Dendritic cell treated with granulocyte-macrophage colony-stimulating factor and Interleukin-4, amounts not matched to agents 40 ng/mL and 50 ng/mL, for 4 days (primary cell): ENCODE measurements around the gene PTPRN2.

ENCODE experiments used
- H3K27ac Mint-ChIP-seq: one replicate; pipeline ENCODE4 v1.8.0; 2022; ENCODE audit warnings: mild to moderate bottlenecking, mixed read lengths
- H3K27me3 Mint-ChIP-seq: one replicate; pipeline ENCODE4 v1.8.0; 2022; ENCODE audit warnings: mild to moderate bottlenecking, mixed read lengths
- H3K36me3 Mint-ChIP-seq: one replicate; pipeline ENCODE4 v1.8.0; 2022; ENCODE audit warnings: low read depth, mixed read lengths
- H3K4me1 Mint-ChIP-seq: one replicate; pipeline ENCODE4 v1.8.0; 2022; ENCODE audit warnings: low read depth, mixed read lengths
- H3K4me3 Mint-ChIP-seq: one replicate; pipeline ENCODE4 v1.8.0; 2022; ENCODE audit warnings: mild to moderate bottlenecking, moderate library complexity, mixed read lengths
- H3K9me3 Mint-ChIP-seq: one replicate; pipeline ENCODE4 v1.8.0; 2022; ENCODE audit warnings: mixed read lengths
- intact Hi-C: fragments of 100-400 bp; cut with micrococcal nuclease; formaldehyde crosslinking; loops from one replicate; pipeline ENCODE4 v1.15.0; 2022

PTPRN2 gene

DNA sequence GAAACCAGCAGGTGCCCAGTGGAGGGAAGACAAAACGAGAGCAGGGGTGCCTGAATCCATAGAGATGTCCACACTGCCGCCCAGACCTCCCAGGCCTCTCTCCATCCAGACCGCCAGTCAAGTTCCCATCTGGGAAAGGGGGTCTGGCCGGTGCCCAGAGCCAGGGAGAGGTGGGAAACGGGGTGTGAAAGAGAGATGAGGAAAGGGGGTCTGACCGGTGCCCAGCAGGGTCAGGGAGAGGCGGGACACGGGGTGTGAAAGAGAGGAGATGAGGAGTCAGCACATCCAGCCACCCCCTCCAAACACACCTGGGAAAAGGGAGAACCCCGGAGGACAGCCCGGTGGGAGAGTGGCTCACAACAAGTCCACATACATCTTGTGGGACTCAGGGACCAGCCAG is 185.8 kb downstream of the PTPRN2 start:
- no peaks in the 10 kb centered on the region for H3K36me3 Mint-ChIP-seq
- H3K9me3 Mint-ChIP-seq = peaks cover 14% of the 10 kb centered on the region
- H3K4me3 Mint-ChIP-seq = no peak overlapping the region
- no peak overlapping the region for H3K27ac Mint-ChIP-seq
- intact Hi-C loops = no loop called here
- no peaks in the 10 kb centered on the region for H3K4me1 Mint-ChIP-seq
- no peaks in the 10 kb centered on the region for H3K27me3 Mint-ChIP-seq

DNA sequence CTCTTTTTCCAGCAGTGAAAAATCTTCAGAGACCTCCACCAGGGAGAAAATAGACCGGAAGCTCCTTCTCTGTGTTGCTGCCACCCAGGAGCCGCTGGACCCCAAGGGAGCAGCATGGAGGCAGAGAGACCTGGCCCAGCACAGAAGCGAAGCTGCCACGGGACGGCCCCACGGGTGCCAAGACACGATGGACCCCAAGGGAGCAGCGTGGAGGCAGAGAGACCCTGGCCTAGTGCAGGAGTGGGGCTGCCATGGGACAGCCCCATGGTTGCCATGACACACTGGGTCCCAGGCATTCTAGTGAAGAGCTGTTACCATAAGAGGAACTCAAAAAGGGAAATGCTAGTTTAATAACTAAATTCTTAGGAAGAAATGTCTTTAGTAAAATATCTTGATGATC is 186.3 kb downstream of the PTPRN2 start:
- Mint-ChIP-seq H3K36me3 (no peaks in the 10 kb centered on the region), H3K4me1 (no peaks in the 10 kb centered on the region), H3K27me3 (no peaks in the 10 kb centered on the region), H3K9me3 (peaks cover 14% of the 10 kb centered on the region), H3K27ac (no peak overlapping the region), H3K4me3 (no peak overlapping the region)
- intact Hi-C loops = no loop called here

DNA sequence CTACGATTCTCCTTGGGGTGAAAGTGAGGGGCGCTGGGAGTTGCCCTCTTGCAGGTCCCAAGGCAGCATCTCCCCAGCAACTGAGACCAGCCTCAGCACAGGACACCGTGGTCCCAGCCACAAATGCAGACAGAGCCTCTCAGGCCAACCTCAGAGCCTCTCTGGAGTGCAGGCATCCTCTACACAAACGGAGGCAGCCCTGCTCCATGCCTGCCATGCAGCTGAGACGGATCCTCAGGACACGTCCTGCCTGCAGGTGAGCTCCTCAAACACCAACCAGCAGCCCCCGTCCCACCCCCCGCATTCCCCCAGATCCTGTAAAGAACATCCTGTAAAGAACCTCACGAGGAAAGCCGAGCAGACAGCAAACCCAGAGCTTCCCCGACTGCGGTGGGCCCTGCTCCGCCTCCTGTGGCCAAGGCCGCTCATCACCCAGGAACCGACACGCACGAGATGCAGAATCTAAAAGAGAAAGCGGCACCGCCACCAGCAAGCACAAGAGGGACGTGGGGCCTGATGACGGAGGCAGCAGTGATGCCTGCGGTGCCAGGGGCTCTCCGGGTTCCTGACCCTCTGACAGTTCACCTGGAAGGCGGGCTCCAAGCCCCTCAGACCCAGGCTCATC is 186.9 kb downstream of the PTPRN2 start:
- no peaks in the 10 kb centered on the region for H3K36me3 Mint-ChIP-seq
- H3K27ac Mint-ChIP-seq = no peak overlapping the region
- H3K27me3 Mint-ChIP-seq = no peaks in the 10 kb centered on the region
- no peak overlapping the region for H3K4me3 Mint-ChIP-seq
- intact Hi-C loops = no loop called here
- H3K9me3 Mint-ChIP-seq = peaks cover 14% of the 10 kb centered on the region
- no peaks in the 10 kb centered on the region for H3K4me1 Mint-ChIP-seq

DNA sequence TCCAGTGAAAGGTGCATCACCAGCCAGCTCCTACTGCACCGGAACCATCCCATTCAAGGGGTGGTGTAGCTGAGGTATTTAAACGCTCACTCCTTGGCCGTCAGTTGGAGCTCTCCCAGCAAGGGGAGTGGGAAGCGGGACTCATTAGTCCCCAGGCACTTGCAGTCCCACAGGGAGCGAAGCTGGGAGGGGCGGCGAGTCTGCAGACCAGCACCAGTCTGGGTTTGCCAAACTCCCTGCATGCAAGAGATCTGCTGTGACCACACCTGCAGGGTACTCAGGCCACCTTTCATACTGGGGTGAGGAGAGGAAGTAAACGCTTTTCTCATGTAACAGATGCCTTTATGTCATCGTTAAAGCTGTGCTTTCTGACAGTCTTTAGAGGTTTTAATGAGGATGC is 187.9 kb downstream of the PTPRN2 start:
- intact Hi-C loops = no loop called here
- no peak overlapping the region for H3K4me3 Mint-ChIP-seq
- peaks cover 14% of the 10 kb centered on the region for H3K9me3 Mint-ChIP-seq

DNA sequence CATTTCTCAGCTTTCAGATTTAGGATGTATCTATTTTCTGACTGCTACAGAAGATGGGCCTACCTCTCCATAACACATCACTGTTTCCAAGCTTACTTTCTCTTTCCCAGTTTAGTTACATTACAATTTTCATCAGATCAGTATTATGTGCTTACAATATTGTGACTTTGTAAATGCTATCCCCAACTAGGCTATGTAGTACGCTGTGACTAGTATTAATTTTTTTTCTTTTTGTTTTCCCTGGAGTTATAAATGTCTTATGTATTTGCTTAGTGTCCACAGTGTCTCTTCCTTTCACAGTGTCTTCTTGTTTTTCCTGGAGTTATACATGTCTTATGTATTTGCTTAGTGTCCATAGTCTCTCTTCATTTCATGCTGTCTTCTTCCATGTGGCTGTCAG is 188.9 kb downstream of the PTPRN2 start:
- Mint-ChIP-seq H3K36me3 (no peaks in the 10 kb centered on the region), H3K4me3 (no peak overlapping the region), H3K27me3 (no peaks in the 10 kb centered on the region), H3K27ac (no peak overlapping the region), H3K9me3 (peaks cover 14% of the 10 kb centered on the region), H3K4me1 (no peaks in the 10 kb centered on the region)
- intact Hi-C loops = no loop called here

More for the DNA sequence above, 187.9 kb downstream of the PTPRN2 start:
- Mint-ChIP-seq H3K27ac (no peak overlapping the region), H3K27me3 (no peaks in the 10 kb centered on the region), H3K36me3 (no peaks in the 10 kb centered on the region), H3K4me1 (no peaks in the 10 kb centered on the region)

DNA sequence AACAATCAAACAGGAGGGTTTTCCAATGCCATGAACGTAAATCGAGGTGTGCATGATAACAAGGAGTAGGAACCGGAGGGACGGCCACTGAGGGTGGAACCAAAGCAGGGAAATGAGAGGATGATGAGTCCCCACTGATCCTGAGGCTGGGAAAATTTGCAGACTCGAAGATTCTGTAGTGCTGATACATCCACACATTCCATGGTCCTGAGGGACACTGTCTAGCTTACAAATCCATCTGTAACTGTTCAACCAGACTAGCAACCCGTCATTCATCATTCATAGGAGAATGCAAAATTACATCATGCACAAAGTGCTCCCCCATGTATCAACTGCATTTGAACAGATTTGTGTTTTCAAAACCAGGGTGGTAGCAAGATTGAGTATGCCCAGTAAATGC is 189.7 kb downstream of the PTPRN2 start:
- no peaks in the 10 kb centered on the region for H3K27me3 Mint-ChIP-seq
- H3K36me3 Mint-ChIP-seq = no peaks in the 10 kb centered on the region
- H3K9me3 Mint-ChIP-seq = peaks cover 14% of the 10 kb centered on the region
- intact Hi-C loops = no loop called here
- no peaks in the 10 kb centered on the region for H3K4me1 Mint-ChIP-seq
- H3K27ac Mint-ChIP-seq = no peak overlapping the region
- H3K4me3 Mint-ChIP-seq = no peak overlapping the region

DNA sequence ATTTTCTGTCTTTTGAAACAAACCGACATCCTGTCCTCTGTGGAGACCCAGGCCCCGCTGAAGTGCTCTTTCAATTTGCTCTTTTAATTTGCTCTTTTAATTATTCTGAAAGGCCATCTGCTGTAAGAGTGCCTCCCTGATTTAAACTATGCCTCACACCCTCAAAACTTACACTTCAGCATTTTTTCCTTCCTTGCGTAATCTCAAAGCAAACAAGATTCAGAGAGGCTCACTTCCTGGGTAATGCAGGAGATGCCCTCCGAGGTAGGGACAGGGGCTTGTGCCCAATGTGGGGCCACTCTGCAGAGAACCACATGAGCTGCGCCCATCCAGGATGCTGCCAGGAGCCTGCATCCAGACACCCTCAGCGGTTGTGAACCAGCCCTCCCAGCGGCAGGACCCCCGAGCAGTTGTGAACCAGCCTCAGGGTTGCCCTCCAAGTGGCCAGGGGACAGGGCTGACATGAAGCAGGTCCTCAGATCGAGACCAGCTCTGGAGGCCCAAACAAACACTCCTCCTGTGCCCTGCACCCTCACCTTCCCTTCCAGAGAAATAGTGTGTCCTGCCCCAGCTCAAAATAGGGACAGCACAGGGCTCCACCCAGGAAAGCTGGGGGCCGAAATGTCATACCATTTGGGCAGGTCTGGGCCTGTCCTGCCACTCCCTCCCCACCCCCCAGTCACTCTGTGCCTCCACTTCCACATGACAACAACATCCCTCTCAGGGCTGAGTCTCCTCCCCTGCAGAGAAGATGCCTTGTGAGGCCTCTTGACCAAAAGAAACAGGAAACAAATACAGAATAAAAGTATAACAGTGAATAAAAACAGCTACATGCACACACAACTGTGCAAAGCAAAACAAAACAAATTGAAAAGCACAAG is 190.4 kb downstream of the PTPRN2 start:
- intact Hi-C loops = no loop called here
- Mint-ChIP-seq H3K36me3 (no peaks in the 10 kb centered on the region), H3K27me3 (no peaks in the 10 kb centered on the region), H3K4me1 (no peaks in the 10 kb centered on the region), H3K4me3 (no peak overlapping the region), H3K27ac (no peak overlapping the region), H3K9me3 (peaks cover 14% of the 10 kb centered on the region)

DNA sequence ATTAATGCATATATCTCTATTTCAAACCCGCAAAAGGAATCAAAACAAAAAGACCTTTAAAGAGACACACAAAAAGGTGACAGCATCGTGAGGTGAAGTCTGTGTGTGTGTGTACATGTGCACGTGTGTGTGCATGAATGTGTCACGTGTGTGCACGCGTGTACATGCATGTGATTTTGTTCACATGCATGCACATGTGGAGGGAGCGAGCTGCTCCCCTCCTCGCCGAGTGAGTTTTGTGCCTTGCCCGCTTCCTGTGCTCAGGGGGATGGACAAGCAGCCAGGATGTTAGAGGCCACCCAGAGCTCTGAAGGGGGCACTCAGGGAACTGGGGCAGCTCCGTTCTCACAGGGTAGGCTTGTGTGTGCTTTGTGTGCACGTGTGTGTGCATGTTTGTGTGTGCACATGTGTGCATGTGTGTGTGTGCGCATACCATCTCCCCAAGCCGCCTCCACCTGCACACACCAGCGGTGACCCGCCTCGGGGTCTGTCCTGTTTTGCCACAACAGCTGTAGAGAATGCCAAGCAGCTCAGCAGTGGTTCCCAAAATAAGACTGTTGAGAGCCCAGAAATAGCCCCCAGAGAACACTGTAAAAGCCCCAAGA is 191.2 kb downstream of the PTPRN2 start:
- no peaks in the 10 kb centered on the region for H3K27me3 Mint-ChIP-seq
- H3K9me3 Mint-ChIP-seq = peaks cover 14% of the 10 kb centered on the region
- no peak overlapping the region for H3K27ac Mint-ChIP-seq
- no peak overlapping the region for H3K4me3 Mint-ChIP-seq
- no peaks in the 10 kb centered on the region for H3K4me1 Mint-ChIP-seq
- intact Hi-C loops = no loop called here
- H3K36me3 Mint-ChIP-seq = no peaks in the 10 kb centered on the region

DNA sequence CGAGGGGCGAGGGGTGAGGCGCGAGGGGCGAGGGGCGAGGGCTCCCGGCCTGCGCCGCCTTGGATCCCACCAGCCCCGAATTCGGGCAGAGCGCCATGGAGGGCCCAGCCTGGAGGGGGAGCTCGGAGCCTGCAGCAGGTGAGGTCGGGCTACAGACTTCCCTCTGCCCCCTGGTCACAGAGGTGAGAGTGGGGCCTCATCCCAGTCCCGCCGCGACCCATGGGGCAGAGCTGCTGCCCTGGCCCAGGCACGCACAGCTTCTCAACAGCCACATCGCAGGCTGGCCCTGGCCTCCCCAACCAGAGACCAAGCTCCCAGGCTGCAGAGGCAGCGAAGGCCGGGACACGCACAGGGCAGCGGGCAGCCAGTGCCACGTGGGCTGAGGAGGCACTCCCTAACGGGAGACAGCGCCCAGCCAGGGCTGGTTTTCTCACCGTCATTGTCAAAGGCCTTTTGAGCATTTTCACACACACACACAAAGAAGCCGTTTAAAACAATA is 191.8 kb downstream of the PTPRN2 start:
- Mint-ChIP-seq H3K36me3 (no peaks in the 10 kb centered on the region), H3K4me3 (no peak overlapping the region), H3K27me3 (no peaks in the 10 kb centered on the region), H3K4me1 (no peaks in the 10 kb centered on the region), H3K9me3 (peaks cover 14% of the 10 kb centered on the region), H3K27ac (no peak overlapping the region)
- intact Hi-C loops = no loop called here

DNA sequence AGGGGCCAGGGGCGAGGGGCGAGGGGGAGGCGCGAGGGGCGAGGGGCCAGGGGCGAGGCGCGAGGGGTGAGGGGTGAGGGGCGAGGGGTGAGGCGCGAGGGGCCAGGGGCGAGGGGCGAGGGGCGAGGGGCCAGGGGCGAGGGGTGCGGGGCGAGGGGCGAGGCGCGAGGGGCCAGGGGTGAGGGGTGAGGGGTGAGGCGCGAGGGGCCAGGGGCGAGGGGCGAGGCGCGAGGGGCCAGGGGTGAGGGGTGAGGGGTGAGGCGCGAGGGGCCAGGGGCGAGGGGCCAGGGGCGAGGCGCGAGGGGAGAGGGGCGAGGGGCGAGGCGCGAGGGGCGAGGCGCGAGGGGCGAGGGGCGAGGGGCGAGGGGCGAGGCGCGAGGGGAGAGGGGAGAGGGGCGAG is 192.3 kb downstream of the PTPRN2 start:
- Mint-ChIP-seq H3K27ac (no peak overlapping the region), H3K36me3 (no peaks in the 10 kb centered on the region), H3K9me3 (peaks cover 14% of the 10 kb centered on the region), H3K27me3 (no peaks in the 10 kb centered on the region), H3K4me3 (no peak overlapping the region), H3K4me1 (no peaks in the 10 kb centered on the region)
- intact Hi-C loops = no loop called here

DNA sequence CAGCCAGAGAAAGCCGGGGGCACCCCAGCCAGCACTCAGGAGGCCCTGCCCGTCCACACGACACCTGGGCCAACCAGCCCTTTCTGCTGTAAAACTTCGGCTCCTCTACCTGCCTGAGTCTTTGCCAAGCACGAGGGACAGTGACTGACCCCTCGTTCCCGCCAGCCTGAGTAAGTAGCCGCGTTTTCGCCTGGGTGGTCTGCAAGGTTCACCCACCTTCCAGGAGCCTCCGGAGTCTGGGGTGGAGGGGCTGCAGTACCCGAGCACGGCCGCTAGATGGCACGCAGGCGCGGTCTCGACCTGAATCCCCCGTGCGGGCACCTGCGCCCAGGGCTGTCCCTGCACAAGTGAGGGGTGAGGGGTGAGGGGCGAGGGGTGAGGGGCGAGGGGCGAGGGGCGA is 192.7 kb downstream of the PTPRN2 start:
- Mint-ChIP-seq H3K27ac (no peak overlapping the region), H3K27me3 (no peaks in the 10 kb centered on the region), H3K36me3 (no peaks in the 10 kb centered on the region), H3K4me1 (no peaks in the 10 kb centered on the region), H3K9me3 (peaks cover 14% of the 10 kb centered on the region), H3K4me3 (no peak overlapping the region)
- intact Hi-C loops = no loop called here

DNA sequence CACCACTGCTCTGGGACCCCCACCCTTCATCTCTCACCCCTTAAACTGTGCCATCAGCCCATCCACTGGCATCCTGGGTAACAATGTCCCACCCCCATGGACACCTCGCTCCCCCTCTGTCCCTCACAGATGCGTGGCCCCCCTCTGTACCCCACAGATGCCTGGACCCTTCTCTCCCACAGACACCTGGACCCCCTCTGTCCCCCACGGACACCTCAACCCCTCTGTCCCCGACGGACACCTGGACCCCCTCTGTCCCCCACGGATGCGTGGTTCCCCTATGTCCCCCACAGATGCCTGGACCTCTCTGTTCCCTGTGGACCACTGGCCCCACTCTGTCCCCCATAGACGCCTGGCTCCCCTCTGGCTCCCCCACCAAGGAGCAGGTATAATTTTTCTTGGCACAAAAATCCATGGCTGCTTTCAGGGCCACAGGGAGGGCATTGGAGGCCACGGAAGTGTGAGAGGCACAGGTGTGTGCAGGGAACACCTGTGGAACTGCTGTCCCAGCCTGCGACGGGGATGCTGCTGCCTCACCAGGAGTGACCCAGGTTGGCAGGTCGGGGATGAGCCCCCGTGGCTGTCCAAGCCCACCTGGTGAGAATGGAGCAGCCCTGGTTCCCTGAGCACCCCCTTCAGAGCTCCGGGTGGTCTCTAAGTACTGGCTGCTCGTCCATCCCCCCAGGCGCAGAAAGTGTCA is 193.5 kb downstream of the PTPRN2 start:
- intact Hi-C loops = no loop called here
- no peak overlapping the region for H3K27ac Mint-ChIP-seq
- no peaks in the 10 kb centered on the region for H3K36me3 Mint-ChIP-seq
- no peak overlapping the region for H3K4me3 Mint-ChIP-seq
- no peaks in the 10 kb centered on the region for H3K27me3 Mint-ChIP-seq
- H3K9me3 Mint-ChIP-seq = peaks cover 10% of the 10 kb centered on the region
- no peaks in the 10 kb centered on the region for H3K4me1 Mint-ChIP-seq

DNA sequence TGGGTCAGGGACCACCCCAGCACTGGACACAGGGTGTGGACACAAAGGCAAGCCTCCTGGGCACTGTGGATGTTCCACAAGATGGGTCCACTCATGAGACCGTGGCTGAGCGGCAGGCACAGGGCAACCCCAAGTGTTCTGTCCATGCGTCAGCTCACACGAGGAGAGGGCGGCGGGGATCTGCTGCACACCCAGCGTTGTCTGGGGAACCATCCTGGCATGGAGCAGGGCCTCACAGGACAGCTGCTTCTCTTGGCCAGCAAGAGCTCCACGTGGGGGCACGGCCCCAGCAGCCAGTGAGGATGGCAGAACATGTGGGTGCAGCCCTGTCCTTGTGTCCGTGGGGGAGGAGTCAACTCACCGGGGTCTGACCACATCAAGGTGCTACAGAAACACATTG is 195.4 kb downstream of the PTPRN2 start:
- H3K4me3 Mint-ChIP-seq = no peak overlapping the region
- H3K27me3 Mint-ChIP-seq = no peaks in the 10 kb centered on the region
- H3K4me1 Mint-ChIP-seq = no peaks in the 10 kb centered on the region
- intact Hi-C loops = no loop called here
- H3K27ac Mint-ChIP-seq = no peak overlapping the region
- no peaks in the 10 kb centered on the region for H3K9me3 Mint-ChIP-seq
- no peaks in the 10 kb centered on the region for H3K36me3 Mint-ChIP-seq

DNA sequence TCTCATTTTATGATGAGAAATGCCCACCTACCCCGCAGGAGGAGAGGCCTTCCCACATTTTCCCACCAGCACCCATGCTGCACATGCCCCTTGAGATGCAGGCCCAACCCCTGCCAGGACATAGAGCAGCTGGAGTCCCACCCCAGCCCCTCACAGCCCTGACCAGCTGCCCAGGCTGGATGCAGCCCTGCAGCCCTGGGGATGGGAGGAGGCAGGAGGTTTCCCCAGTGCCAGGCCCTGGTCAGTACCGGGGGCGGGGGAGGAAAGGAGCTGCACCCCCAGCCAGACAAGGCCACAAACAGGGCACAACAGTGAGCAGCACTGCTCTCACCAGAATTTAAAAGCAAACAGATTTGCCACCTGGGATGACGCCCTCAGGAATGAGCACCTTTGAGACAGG is 196.1 kb downstream of the PTPRN2 start:
- Mint-ChIP-seq H3K9me3 (no peaks in the 10 kb centered on the region), H3K36me3 (no peaks in the 10 kb centered on the region), H3K27ac (no peak overlapping the region), H3K4me3 (no peak overlapping the region), H3K4me1 (no peaks in the 10 kb centered on the region), H3K27me3 (no peaks in the 10 kb centered on the region)
- intact Hi-C loops = no loop called here
